ENCODE measurements around the gene KRTAP3-1. TPM values are rescaled to one million over a fixed set of nuclear protein-coding genes. Genes with fewer than 3 reads are reported as not detected.

KRTAP3-1 gene
- polyA plus RNA-seq, 1 donor = not detected

DNA sequence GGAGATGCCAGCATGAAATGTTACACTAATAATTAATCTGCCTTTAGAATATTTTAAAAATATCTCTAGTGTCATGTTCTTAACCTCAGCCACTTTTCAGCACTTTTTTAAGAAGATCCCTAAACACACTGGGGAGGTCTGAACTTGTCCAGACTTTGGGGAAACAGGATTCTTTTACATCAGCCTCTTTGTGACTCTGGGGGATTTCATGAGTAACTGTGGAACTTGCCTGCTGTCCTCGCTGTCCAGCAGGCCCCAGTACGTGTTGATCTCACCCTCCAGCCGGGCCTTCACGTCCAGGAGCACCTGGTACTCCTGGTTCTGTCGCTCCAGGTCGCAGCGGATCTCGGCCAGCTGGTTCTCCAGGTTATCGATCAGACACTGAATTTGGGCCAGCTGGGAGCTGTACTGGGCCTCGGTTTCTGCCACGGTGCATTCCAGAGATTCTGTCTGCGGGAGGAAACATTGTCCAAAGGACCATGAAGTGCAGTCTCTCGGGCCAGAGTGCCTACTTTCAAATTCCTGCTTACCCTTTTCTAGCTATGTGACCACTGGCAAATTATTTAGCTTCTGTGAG is 30.3 kb downstream of the KRTAP3-1 start:
- DNase-seq = no peak

GRCh38 chr17:40975516-40975915 is 33.4 kb downstream of the KRTAP3-1 start:
- DNase-seq = no peak

GRCh38 chr17:40974366-40974765 is 34.6 kb downstream of the KRTAP3-1 start:
- DNase-seq = no peak

- DNase-seq = no peak
Measured at GRCh38 chr17:40967582-40967981, 41.3 kb downstream of the KRTAP3-1 start.

DNA sequence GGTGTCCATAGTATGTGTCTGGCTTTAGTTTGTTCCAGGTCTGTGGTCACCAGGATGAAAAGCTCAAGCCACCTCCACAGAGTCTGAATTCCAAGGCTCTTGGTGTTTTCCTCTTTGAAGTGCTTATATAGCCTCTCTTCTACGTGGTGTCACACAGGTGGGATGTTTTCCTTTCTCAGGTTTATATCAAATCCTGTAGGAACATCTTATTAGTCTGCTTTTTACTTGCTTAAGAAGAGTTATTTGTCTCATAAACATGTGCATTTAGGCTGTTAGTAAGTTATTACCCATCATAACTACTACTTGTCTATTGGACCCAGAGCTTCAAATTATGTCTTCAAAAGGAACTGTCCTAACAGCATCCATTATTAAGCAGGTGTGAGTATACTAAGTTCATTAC is 42.1 kb downstream of the KRTAP3-1 start, which contains the start of gene KRT39:
Gene KRT39 (minus strand): TSS at position 101 of the 400 bp plus-strand sequence. CDS start 92 bp downstream, at position 9.
- DNase-seq = no peak

DNA sequence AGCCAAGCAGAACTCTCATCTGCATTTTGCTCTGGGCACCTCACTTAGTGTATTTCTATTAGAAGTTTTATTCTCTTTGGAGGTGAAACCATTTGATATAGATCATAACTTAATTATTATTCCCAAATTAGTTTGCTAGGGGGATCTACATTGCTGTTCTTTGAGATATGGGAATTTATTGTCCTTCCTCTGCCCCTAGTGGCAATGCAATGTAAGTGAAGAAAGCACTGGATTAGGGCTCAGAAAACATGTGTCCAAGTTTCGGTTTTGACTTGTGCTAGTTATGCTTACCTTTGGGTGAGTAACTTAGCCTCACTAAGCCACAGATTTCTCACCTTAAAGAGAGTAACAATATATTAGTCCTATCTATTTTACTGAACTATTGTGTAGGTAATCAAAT is 45.1 kb downstream of the KRTAP3-1 start:
- DNase-seq = no peak

GRCh38 chr17:40962059-40962561 is 46.8 kb downstream of the KRTAP3-1 start:
- DNase-seq = no peak

GRCh38 chr17:40961591-40961990 is 47.3 kb downstream of the KRTAP3-1 start:
- DNase-seq = no peak

DNA sequence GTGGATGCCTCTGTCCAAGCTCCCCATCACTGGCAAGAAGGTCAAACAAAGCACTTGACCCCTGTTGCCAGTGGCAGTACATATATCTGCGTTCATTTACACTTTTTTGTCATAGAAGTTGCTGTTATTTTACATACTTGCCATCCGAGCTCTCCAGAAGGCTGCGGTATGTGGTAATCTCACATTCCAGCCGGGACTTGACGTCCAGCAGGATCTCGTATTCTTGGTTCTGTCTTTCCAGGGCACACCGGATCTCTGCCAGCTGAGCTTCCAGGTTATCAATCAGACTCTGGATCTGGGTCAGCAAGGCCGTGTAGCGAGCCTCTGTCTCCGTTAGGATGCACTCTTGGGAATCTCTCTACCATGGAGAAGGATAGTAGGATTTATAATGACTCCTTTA is 48.8 kb downstream of the KRTAP3-1 start:
- DNase-seq = no peak

Other genes with a start within 250 kb of the KRTAP3-1 start
- not detected for gene KRT26, start 236.9 kb downstream of the KRTAP3-1 start, polyA plus RNA-seq (ENCODE audit: insufficient read length)
- not detected for gene KRT27, start 226.6 kb downstream of the KRTAP3-1 start, polyA plus RNA-seq (ENCODE audit: insufficient read length)
- not detected for gene KRT28, start 209.2 kb downstream of the KRTAP3-1 start, polyA plus RNA-seq (ENCODE audit: insufficient read length)
- 45.2 TPM for gene KRT10, start 186.5 kb downstream of the KRTAP3-1 start, polyA plus RNA-seq (ENCODE audit: insufficient read length)
- gene KRT12, start 141.9 kb downstream of the KRTAP3-1 start, polyA plus RNA-seq (ENCODE audit: insufficient read length) = 0.37 TPM
- 0.33 TPM for gene KRT20, start 123.9 kb downstream of the KRTAP3-1 start, polyA plus RNA-seq (ENCODE audit: insufficient read length)
- gene KRT23, start 71.5 kb downstream of the KRTAP3-1 start, polyA plus RNA-seq (ENCODE audit: insufficient read length) = 1.1 TPM
- gene KRT39, start 42.2 kb downstream of the KRTAP3-1 start, polyA plus RNA-seq (ENCODE audit: insufficient read length) = not detected
- gene KRT40, start 24.8 kb downstream of the KRTAP3-1 start, polyA plus RNA-seq (ENCODE audit: insufficient read length) = not detected
- not detected for gene KRTAP3-3, start 15.0 kb downstream of the KRTAP3-1 start, polyA plus RNA-seq (ENCODE audit: insufficient read length)
- not detected for gene KRTAP3-2, start 9.2 kb downstream of the KRTAP3-1 start, polyA plus RNA-seq (ENCODE audit: insufficient read length)
- not detected for gene KRTAP1-5, start 18.1 kb upstream of the KRTAP3-1 start, polyA plus RNA-seq (ENCODE audit: insufficient read length)
- gene KRTAP1-4, start 21.1 kb upstream of the KRTAP3-1 start, polyA plus RNA-seq (ENCODE audit: insufficient read length) = not detected
- gene KRTAP1-3, start 25.7 kb upstream of the KRTAP3-1 start, polyA plus RNA-seq (ENCODE audit: insufficient read length) = not detected
- gene KRTAP1-1, start 32.3 kb upstream of the KRTAP3-1 start, polyA plus RNA-seq (ENCODE audit: insufficient read length) = not detected
- gene KRTAP2-1, start 38.2 kb upstream of the KRTAP3-1 start, polyA plus RNA-seq (ENCODE audit: insufficient read length) = not detected
- not detected for gene KRTAP2-2, start 46.1 kb upstream of the KRTAP3-1 start, polyA plus RNA-seq (ENCODE audit: insufficient read length)
- not detected for gene KRTAP2-3, start 51.0 kb upstream of the KRTAP3-1 start, polyA plus RNA-seq (ENCODE audit: insufficient read length)
- gene KRTAP2-4, start 56.8 kb upstream of the KRTAP3-1 start, polyA plus RNA-seq (ENCODE audit: insufficient read length) = not detected
- not detected for gene KRTAP4-7, start 75.0 kb upstream of the KRTAP3-1 start, polyA plus RNA-seq (ENCODE audit: insufficient read length)
- gene KRTAP4-8, start 89.0 kb upstream of the KRTAP3-1 start, polyA plus RNA-seq (ENCODE audit: insufficient read length) = not detected
- not detected for gene KRTAP4-16, start 93.1 kb upstream of the KRTAP3-1 start, polyA plus RNA-seq (ENCODE audit: insufficient read length)
- not detected for gene KRTAP4-9, start 96.3 kb upstream of the KRTAP3-1 start, polyA plus RNA-seq (ENCODE audit: insufficient read length)
- gene KRTAP4-11, start 109.2 kb upstream of the KRTAP3-1 start, polyA plus RNA-seq (ENCODE audit: insufficient read length) = not detected
- gene KRTAP4-12, start 115.1 kb upstream of the KRTAP3-1 start, polyA plus RNA-seq (ENCODE audit: insufficient read length) = not detected
- not detected for gene KRTAP4-6, start 131.4 kb upstream of the KRTAP3-1 start, polyA plus RNA-seq (ENCODE audit: insufficient read length)
- not detected for gene KRTAP4-5, start 140.7 kb upstream of the KRTAP3-1 start, polyA plus RNA-seq (ENCODE audit: insufficient read length)
- gene KRTAP4-4, start 151.6 kb upstream of the KRTAP3-1 start, polyA plus RNA-seq (ENCODE audit: insufficient read length) = not detected
- not detected for gene KRTAP4-3, start 159.1 kb upstream of the KRTAP3-1 start, polyA plus RNA-seq (ENCODE audit: insufficient read length)
- gene KRTAP4-2, start 169.1 kb upstream of the KRTAP3-1 start, polyA plus RNA-seq (ENCODE audit: insufficient read length) = not detected
- not detected for gene KRTAP4-1, start 175.8 kb upstream of the KRTAP3-1 start, polyA plus RNA-seq (ENCODE audit: insufficient read length)
- gene KRTAP9-1, start 180.8 kb upstream of the KRTAP3-1 start, polyA plus RNA-seq (ENCODE audit: insufficient read length) = not detected
- gene KRTAP9-2, start 217.5 kb upstream of the KRTAP3-1 start, polyA plus RNA-seq (ENCODE audit: insufficient read length) = not detected
- not detected for gene KRTAP9-3, start 223.3 kb upstream of the KRTAP3-1 start, polyA plus RNA-seq (ENCODE audit: insufficient read length)
- gene KRTAP9-8, start 228.9 kb upstream of the KRTAP3-1 start, polyA plus RNA-seq (ENCODE audit: insufficient read length) = not detected
- gene KRTAP9-4, start 240.6 kb upstream of the KRTAP3-1 start, polyA plus RNA-seq (ENCODE audit: insufficient read length) = not detected
- not detected for gene KRTAP9-9, start 246.3 kb upstream of the KRTAP3-1 start, polyA plus RNA-seq (ENCODE audit: insufficient read length)

Measured in left kidney (tissue), 2 donors.